GM23338 (cell line): ENCODE measurements around the gene GMPS. TPM values are rescaled to one million over a fixed set of nuclear protein-coding genes. Genes with fewer than 3 reads are reported as not detected.

Experiments
- ATAC-seq: fragments of 200-7000 bp; cut with Tn5 transposase; 3 replicates; pipeline ENCODE4 v1.9.1; 2020
- DNase-seq: peaks from one replicate; pipeline ENCODE4 v3.0.0-alpha.2; 2015; ENCODE audit warnings: low spot score
- H2AFZ ChIP-seq: fragments of 200-600 bp; sonication (generic); 2 replicates; pipeline ENCODE4 v1.8.0; 2016; ENCODE audit warnings: antibody characterized with exemption, mild to moderate bottlenecking, moderate library complexity
- H3F3A ChIP-seq: fragments of 200-600 bp; sonication (generic); replicated peaks from 2 replicates; pipeline ENCODE4 v1.8.0; 2017; ENCODE audit warnings: antibody characterized with exemption, mixed run types, low read depth
- H3K27ac ChIP-seq: fragments of 200-600 bp; sonication (generic); 2 replicates; pipeline ENCODE4 v1.6.1; 2016; ENCODE audit warnings: low read depth
- H3K27me3 ChIP-seq: fragments of 200-600 bp; sonication (generic); 2 replicates; pipeline ENCODE4 v1.8.0; 2016; ENCODE audit warnings: mild to moderate bottlenecking, mixed run types, moderate library complexity; ENCODE audit not compliant: insufficient read depth
- H3K36me3 ChIP-seq: fragments of 200-600 bp; sonication (generic); 2 replicates; pipeline ENCODE4 v1.8.0; 2016; ENCODE audit warnings: mild to moderate bottlenecking; ENCODE audit not compliant: insufficient read depth
- H3K4me1 ChIP-seq: fragments of 200-600 bp; sonication (generic); 2 replicates; pipeline ENCODE4 v1.8.0; 2016; ENCODE audit warnings: mild to moderate bottlenecking, moderate library complexity; ENCODE audit not compliant: insufficient read depth
- H3K4me2 ChIP-seq: fragments of 200-600 bp; sonication (generic); 2 replicates; pipeline ENCODE4 v1.7.1; 2017; ENCODE audit warnings: mixed run types
- H3K4me3 ChIP-seq: fragments of 200-600 bp; sonication (generic); 2 replicates; pipeline ENCODE4 v1.6.1; 2016; ENCODE audit warnings: mixed run types
- H3K79me2 ChIP-seq: fragments of 200-600 bp; sonication (generic); replicated peaks from 2 replicates; pipeline ENCODE4 v1.8.0; 2017; ENCODE audit warnings: mild to moderate bottlenecking; ENCODE audit not compliant: insufficient read depth
- H3K9me2 ChIP-seq: fragments of 200-600 bp; sonication (generic); 2 replicates; pipeline ENCODE4 v1.8.0; 2017; ENCODE audit not compliant: insufficient read depth
- H4K20me1 ChIP-seq: fragments of 200-600 bp; sonication (generic); replicated peaks from 2 replicates; pipeline ENCODE4 v1.8.0; 2017; ENCODE audit warnings: mild to moderate bottlenecking; ENCODE audit not compliant: insufficient read depth
- H3K27ac Mint-ChIP-seq: 2 replicates; pipeline ENCODE4 v1.8.0; 2020; ENCODE audit warnings: inconsistent platforms, mild to moderate bottlenecking, moderate library complexity, mixed read lengths
- H3K27me3 Mint-ChIP-seq: 3 replicates; pipeline ENCODE4 v1.8.0; 2022; ENCODE audit warnings: low read depth, mild to moderate bottlenecking, moderate library complexity, mixed read lengths, inconsistent platforms; ENCODE audit not compliant: insufficient read depth, poor library complexity
- H3K36me3 Mint-ChIP-seq: 3 replicates; pipeline ENCODE4 v1.8.0; 2021; ENCODE audit warnings: low read depth, mild to moderate bottlenecking, inconsistent platforms, moderate library complexity, mixed read lengths
- H3K4me1 Mint-ChIP-seq: 3 replicates; pipeline ENCODE4 v1.8.0; 2020; ENCODE audit warnings: mild to moderate bottlenecking, inconsistent platforms, mixed read lengths
- H3K4me3 Mint-ChIP-seq: 3 replicates; pipeline ENCODE4 v1.8.0; 2021; ENCODE audit warnings: moderate library complexity, mild to moderate bottlenecking, inconsistent platforms, mixed read lengths
- H3K9me3 Mint-ChIP-seq: 3 replicates; pipeline ENCODE4 v1.8.0; 2020; ENCODE audit warnings: moderate library complexity, mild to moderate bottlenecking, inconsistent platforms, mixed read lengths
- CREB1 ChIP-seq: fragments of 250-450 bp; sonication (Bioruptor Pico); IDR thresholded peaks from 2 replicates; pipeline ENCODE4 v1.5.0; 2020; ENCODE audit warnings: low read depth, mild to moderate bottlenecking, moderate library complexity
- CTCF ChIP-seq, 2 experiments: fragments of 200-600 bp in 1 of 2; sonication (generic) in 1 of 2; conservative IDR thresholded peaks; 2 replicates each; pipeline versions ENCODE4 v1.5.1 to v1.6.1; 2016 to 2017; ENCODE audit warnings: antibody characterized with exemption in 2 of 2, low read depth in 2 of 2, mild to moderate bottlenecking in 2 of 2, moderate library complexity in 1 of 2
- ETS1 ChIP-seq: IDR thresholded peaks from 2 replicates; pipeline ENCODE4 v1.6.1; 2016; ENCODE audit warnings: antibody characterized with exemption
- EZH2 ChIP-seq: fragments of 200-600 bp; sonication (generic); IDR thresholded peaks from one replicate; pipeline ENCODE4 v1.8.0; 2017; ENCODE audit warnings: antibody characterized with exemption, mild to moderate bottlenecking, low read depth; ENCODE audit not compliant: unreplicated experiment
- EZH2phosphoT487 ChIP-seq: fragments of 200-600 bp; sonication (generic); IDR thresholded peaks from one replicate; pipeline ENCODE4 v1.8.1; 2018; ENCODE audit warnings: antibody characterized with exemption; ENCODE audit not compliant: unreplicated experiment
- JUNB ChIP-seq: IDR thresholded peaks from one replicate; pipeline ENCODE4 v1.6.1; 2016; ENCODE audit warnings: antibody characterized with exemption; ENCODE audit not compliant: unreplicated experiment
- NANOG ChIP-seq: IDR thresholded peaks from 2 replicates; pipeline ENCODE4 v1.6.1; 2016; ENCODE audit warnings: antibody characterized with exemption, borderline replicate concordance
- POLR2AphosphoS5 ChIP-seq: IDR thresholded peaks from 2 replicates; pipeline ENCODE4 v1.6.1; 2016; ENCODE audit warnings: antibody characterized with exemption, low read depth
- REST ChIP-seq: IDR thresholded peaks from one replicate; pipeline ENCODE4 v1.6.1; 2018; ENCODE audit warnings: antibody characterized with exemption; ENCODE audit not compliant: unreplicated experiment
- STAT1 ChIP-seq: IDR thresholded peaks from one replicate; pipeline ENCODE4 v1.6.1; 2016; ENCODE audit warnings: antibody characterized with exemption; ENCODE audit not compliant: unreplicated experiment
- ZNF114 ChIP-seq: fragments of 250-450 bp; sonication (Bioruptor Pico); IDR thresholded peaks from 2 replicates; pipeline ENCODE4 v1.5.0; 2020; ENCODE audit warnings: mild to moderate bottlenecking, moderate library complexity
- ZNF331 ChIP-seq: fragments of 250-450 bp; sonication (Bioruptor Pico); IDR thresholded peaks from 2 replicates; pipeline ENCODE4 v1.5.0; 2020; ENCODE audit warnings: low read depth, mild to moderate bottlenecking, moderate library complexity
- polyA plus RNA-seq: library from polyadenylated mRNA; unstranded; fragments of >200 nt; fragmentation: Nextera tagmentation; extraction: Ambion mirVana; gene quantifications from 2 replicates; pipeline ENCODE4 v1.2.1, GENCODE V29; 2016
- total RNA-seq: library from RNA; depleted of rRNA; stranded (reverse); fragments of >200 nt; shearing (Covaris generic); gene quantifications from 2 replicates; pipeline ENCODE4 v1.2.3, GENCODE V29; 2014

The GMPS gene
- total and polyA plus RNA-seq, 2 experiments from 2014 or later: 72.0 to 145 TPM

DNA sequence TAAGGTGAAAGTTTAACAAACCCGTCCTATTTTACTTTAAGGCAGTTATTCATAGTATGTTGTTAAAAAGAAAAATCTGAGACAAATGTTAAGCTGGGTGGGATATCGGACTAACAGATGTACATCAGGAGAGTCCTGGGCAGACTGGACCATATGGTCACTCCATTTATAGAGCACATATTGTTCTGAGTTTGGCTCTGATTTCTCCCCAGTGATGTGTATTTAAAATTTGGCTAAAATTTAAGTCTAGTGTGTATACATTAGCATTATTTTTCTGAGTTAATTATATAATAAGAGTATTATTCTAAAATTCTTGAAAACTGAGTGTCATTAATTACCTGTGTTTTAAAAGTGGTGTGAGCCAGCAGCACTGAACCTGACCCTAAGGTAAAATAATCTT, 6.1 kb downstream of the GMPS start (continued):
- no peak for TF ChIP-seq REST
- TF ChIP-seq ETS1: no peak
- TF ChIP-seq CTCF (conservative IDR thresholded peaks at IDR 0.05; ENCODE audit: low read depth in 2 of 2): no peak
- TF ChIP-seq EZH2: no peak
- TF ChIP-seq STAT1: no peak
- no peak for TF ChIP-seq JUNB
- TF ChIP-seq NANOG: no peak
- no peak for TF ChIP-seq ZNF331 (CRISPR knock-in tag)

- H3K27me3 ChIP-seq: no peaks in the 10 kb centered on the region
- no peak overlapping the region for H3K27ac ChIP-seq
- Mint-ChIP-seq H3K36me3 (no peaks in the 10 kb centered on the region), H3K4me3 (no peak overlapping the region), H3K4me1 (peaks cover 33% of the 10 kb centered on the region), H3K27ac (no peak overlapping the region), H3K27me3 (peaks cover 4% of the 10 kb centered on the region), H3K9me3 (no peaks in the 10 kb centered on the region)
- ATAC-seq: no peak
- no peak overlapping the region for H3K4me2 ChIP-seq
- no peaks in the 10 kb centered on the region for H3F3A ChIP-seq
- no peak for DNase-seq
- H3K36me3 ChIP-seq: no peaks in the 10 kb centered on the region
- peaks cover 50% of the 10 kb centered on the region for H4K20me1 ChIP-seq
- H3K79me2 ChIP-seq: peaks cover 100% of the 10 kb centered on the region
- no peak overlapping the region for H2AFZ ChIP-seq
- no peaks in the 10 kb centered on the region for H3K9me2 ChIP-seq
- H3K4me3 ChIP-seq: no peak overlapping the region
- peaks cover 11% of the 10 kb centered on the region for H3K4me1 ChIP-seq
- TF ChIP-seq CTCF (conservative IDR thresholded peaks at IDR 0.05; ENCODE audit: low read depth in 2 of 2): no peak
- no peak for TF ChIP-seq REST
- no peak for TF ChIP-seq POLR2AphosphoS5
- no peak for TF ChIP-seq NANOG
- no peak for TF ChIP-seq CREB1
- TF ChIP-seq EZH2phosphoT487: no peak
- TF ChIP-seq ZNF114 (CRISPR knock-in tag): no peak
- no peak for TF ChIP-seq STAT1
- TF ChIP-seq ZNF331 (CRISPR knock-in tag): no peak
- TF ChIP-seq EZH2: no peak
Observed at GRCh38 chr3:155880286-155880685, 9.8 kb downstream of the GMPS start.
